H1 (cell line): Measurements from ENCODE around the gene THRB. TPM values are rescaled to one million over a fixed set of nuclear protein-coding genes. Genes with fewer than 3 reads are reported as not detected.

ENCODE experiments used
- CTCF ChIA-PET: fragments of 300-600 bp; sonication (Branson Sonifier 250); formaldehyde crosslinking; loops from one replicate; lab custom pipeline; 2021; ENCODE audit not compliant: partially characterized antibody; lab: Charles Lee
- POLR2A ChIA-PET: fragments of 300-600 bp; sonication (Branson Sonifier 250); formaldehyde crosslinking; loops from one replicate; lab custom pipeline; 2021; ENCODE audit warnings: inconsistent platforms; ENCODE audit not compliant: partially characterized antibody; lab: Charles Lee
- DNase-seq, 2 experiments: peaks; one replicate each; pipeline versions ENCODE4 v3.0.0 to v3.0.0-alpha.2; 2010 to 2022; ENCODE audit warnings: low spot score in 2 of 2, low read depth in 1 of 2, mixed read lengths in 1 of 2
- FAIRE-seq: peaks from 2 replicates; lab custom pipeline; 2011; peaks lifted over from hg19 to GRCh38; lab: Jason Lieb, UNC
- H2AFZ ChIP-seq: 2 replicates; pipeline ENCODE4 v1.8.1; 2012; ENCODE audit warnings: low read length, inconsistent platforms
- H2AK5ac ChIP-seq: 2 replicates; pipeline ENCODE4 v1.6.1; 2013; ENCODE audit warnings: low read depth, low read length
- H2BK120ac ChIP-seq: replicated peaks from 2 replicates; pipeline ENCODE3; 2013; ENCODE audit warnings: low read depth, low read length, inconsistent platforms
- H2BK12ac ChIP-seq: 2 replicates; pipeline ENCODE4 v1.6.1; 2013; ENCODE audit warnings: low read depth, low read length
- H2BK15ac ChIP-seq: 2 replicates; pipeline ENCODE4 v1.6.1; 2013; ENCODE audit warnings: low read length
- H2BK20ac ChIP-seq: 2 replicates; pipeline ENCODE4 v1.6.1; 2013; ENCODE audit warnings: low read length
- H2BK5ac ChIP-seq: 2 replicates; pipeline ENCODE4 v1.6.1; 2013; ENCODE audit warnings: low read depth, low read length
- H3K14ac ChIP-seq: 2 replicates; pipeline ENCODE4 v1.6.1; 2013; ENCODE audit warnings: inconsistent platforms; ENCODE audit not compliant: insufficient read length
- H3K18ac ChIP-seq: 2 replicates; pipeline ENCODE4 v1.6.1; 2013; ENCODE audit warnings: low read length; ENCODE audit errors: extremely low read depth
- H3K23ac ChIP-seq: 2 replicates; pipeline ENCODE4 v1.6.1; 2013; ENCODE audit warnings: inconsistent platforms; ENCODE audit not compliant: insufficient read length
- H3K23me2 ChIP-seq: 2 replicates; pipeline ENCODE4 v1.6.1; 2013; ENCODE audit warnings: low read depth, low read length
- H3K27ac ChIP-seq: 2 replicates; pipeline ENCODE4 v1.6.1; 2011; ENCODE audit warnings: low read depth, low read length, inconsistent platforms
- H3K27me3 ChIP-seq, 4 experiments: replicated peaks in 1 of 4; 1 replicate in 1 of 4; 2 replicates in 3 of 4; pipeline versions ENCODE4 v1.6.1 to v1.8.1; 2011 to 2013; ENCODE audit warnings: low read length in 3 of 4, mild to moderate bottlenecking in 3 of 4, inconsistent platforms in 2 of 4, mixed read lengths in 2 of 4, moderate library complexity in 1 of 4; ENCODE audit not compliant: control insufficient read depth in 3 of 4, insufficient read depth in 3 of 4; ENCODE audit errors: extremely low read depth in 1 of 4
- H3K36me3 ChIP-seq, 4 experiments: 2 replicates each; pipeline versions ENCODE4 v1.6.1 to v1.8.1; 2011 to 2013; ENCODE audit warnings: mild to moderate bottlenecking in 4 of 4, low read length in 3 of 4, moderate library complexity in 2 of 4, control low read depth in 1 of 4, inconsistent platforms in 1 of 4; ENCODE audit not compliant: insufficient read depth in 4 of 4, control insufficient read depth in 2 of 4
- H3K4ac ChIP-seq: replicated peaks from 2 replicates; pipeline ENCODE3; 2013; ENCODE audit warnings: low read length, low read depth, mixed read lengths, inconsistent platforms; ENCODE audit not compliant: insufficient read length
- H3K4me1 ChIP-seq, 4 experiments: replicated peaks in 1 of 4; 1 replicate in 1 of 4; 2 replicates in 3 of 4; pipeline versions ENCODE4 v1.6.1 to v1.8.1; 2011 to 2013; ENCODE audit warnings: low read length in 3 of 4, inconsistent platforms in 2 of 4, mixed read lengths in 1 of 4; ENCODE audit not compliant: insufficient read depth in 4 of 4, control insufficient read depth in 3 of 4
- H3K4me2 ChIP-seq, 2 experiments: 2 replicates each; pipeline versions ENCODE4 v1.6.1 to v1.8.1; 2011 to 2013; ENCODE audit warnings: low read depth in 2 of 2, low read length in 2 of 2, control low read depth in 1 of 2, inconsistent platforms in 1 of 2, mild to moderate bottlenecking in 1 of 2; ENCODE audit not compliant: insufficient read depth in 1 of 2
- H3K4me3 ChIP-seq, 4 experiments: fragments of 200-600, 300-600 bp in 1 of 4; sonication (generic), shearing (Covaris generic), sonication (Bioruptor Twin) in 1 of 4; 2 replicates each; pipeline versions ENCODE4 v1.5.1 to v1.8.1; 2011 to 2016; ENCODE audit warnings: low read length in 4 of 4, low read depth in 3 of 4, control low read depth in 2 of 4, inconsistent platforms in 2 of 4, mild to moderate bottlenecking in 2 of 4, mixed read lengths in 1 of 4, moderate library complexity in 1 of 4; ENCODE audit not compliant: insufficient read depth in 2 of 4; ENCODE audit errors: extremely low read depth in 1 of 4
- H3K56ac ChIP-seq: replicated peaks from 2 replicates; pipeline ENCODE3; 2013; ENCODE audit warnings: low read depth, mild to moderate bottlenecking, mixed read lengths, low read length, inconsistent platforms; ENCODE audit not compliant: insufficient read length
- H3K79me1 ChIP-seq: 2 replicates; pipeline ENCODE4 v1.6.1; 2013; ENCODE audit warnings: low read depth, low read length, control low read depth
- H3K79me2 ChIP-seq, 2 experiments: 2 replicates each; pipeline versions ENCODE4 v1.6.1 to v1.8.1; 2012 to 2013; ENCODE audit warnings: low read length in 2 of 2, mild to moderate bottlenecking in 2 of 2, inconsistent platforms in 1 of 2; ENCODE audit not compliant: insufficient read depth in 2 of 2, control insufficient read depth in 1 of 2
- H3K9ac ChIP-seq, 4 experiments: replicated peaks in 1 of 4; 1 replicate in 1 of 4; 2 replicates in 3 of 4; pipeline versions ENCODE4 v1.6.1 to v1.8.1; 2011 to 2013; ENCODE audit warnings: low read depth in 3 of 4, low read length in 3 of 4, control low read depth in 2 of 4, mild to moderate bottlenecking in 2 of 4, moderate library complexity in 2 of 4, inconsistent platforms in 1 of 4; ENCODE audit errors: extremely low read depth in 1 of 4
- H3K9me3 ChIP-seq, 2 experiments: 2 replicates each; pipeline versions ENCODE4 v1.6.1 to v1.8.1; 2012 to 2013; ENCODE audit warnings: mild to moderate bottlenecking in 2 of 2, moderate library complexity in 2 of 2, control low read depth in 1 of 2, inconsistent platforms in 1 of 2, low read depth in 1 of 2, low read length in 1 of 2, mixed read lengths in 1 of 2; ENCODE audit not compliant: insufficient read depth in 2 of 2
- H4K20me1 ChIP-seq, 2 experiments: replicated peaks in 1 of 2; 2 replicates each; pipeline versions ENCODE3 to v1.8.1; 2011 to 2013; ENCODE audit warnings: inconsistent platforms in 2 of 2, low read length in 2 of 2, mild to moderate bottlenecking in 1 of 2; ENCODE audit not compliant: insufficient read depth in 2 of 2, control insufficient read depth in 1 of 2
- H4K5ac ChIP-seq: 2 replicates; pipeline ENCODE4 v1.6.1; 2013; ENCODE audit warnings: low read length, low read depth, mixed read lengths, inconsistent platforms; ENCODE audit not compliant: insufficient read length
- H4K8ac ChIP-seq: 2 replicates; pipeline ENCODE4 v1.8.0; 2013; ENCODE audit warnings: mild to moderate bottlenecking, moderate library complexity, low read length, inconsistent platforms; ENCODE audit not compliant: insufficient read depth; ENCODE audit errors: extremely low read depth
- H4K91ac ChIP-seq: replicated peaks from 2 replicates; pipeline ENCODE3; 2013; ENCODE audit warnings: low read length, mixed read lengths, inconsistent platforms; ENCODE audit not compliant: insufficient read length
- CBX5 ChIP-seq: fragments of 300-800, 300-1000 bp; sonication (generic); IDR thresholded peaks from 2 replicates; pipeline ENCODE4 v1.7.1; 2016; ENCODE audit warnings: antibody characterized with exemption, low read length, low read depth
- EP300 ChIP-seq, 2 experiments: IDR thresholded peaks; 1 replicate in 1 of 2; 2 replicates in 1 of 2; pipeline ENCODE4 v1.6.1; 2011 to 2012; ENCODE audit warnings: low read depth in 2 of 2, low read length in 2 of 2, mild to moderate bottlenecking in 2 of 2, borderline replicate concordance in 1 of 2, inconsistent platforms in 1 of 2, moderate library complexity in 1 of 2
- HDAC2 ChIP-seq, 2 experiments: fragments of 300-600 bp in 1 of 2; sonication (generic) in 1 of 2; IDR thresholded peaks; 2 replicates each; pipeline ENCODE4 v1.6.1; 2011 to 2012; ENCODE audit warnings: low read depth in 2 of 2, low read length in 2 of 2, mild to moderate bottlenecking in 2 of 2, moderate library complexity in 2 of 2, borderline replicate concordance in 1 of 2, inconsistent platforms in 1 of 2
- JUND ChIP-seq: IDR thresholded peaks from 2 replicates; pipeline ENCODE4 v1.6.1; 2011; ENCODE audit warnings: mild to moderate bottlenecking, improper control_type of control experiment, low read length
- KDM4A ChIP-seq: IDR thresholded peaks from one replicate; pipeline ENCODE4 v1.7.1; 2012; ENCODE audit warnings: low read depth, mild to moderate bottlenecking, moderate library complexity, low read length, inconsistent platforms; ENCODE audit not compliant: severe bottlenecking
- SIX5 ChIP-seq: IDR thresholded peaks from 2 replicates; pipeline ENCODE4 v1.6.1; 2011; ENCODE audit warnings: mild to moderate bottlenecking, low read depth, low read length
- WGBS, 2 experiments: shearing (Covaris generic) in 1 of 2; methylation state at CpG; one replicate each; pipeline versions ENCODE4 v1.1.6 to v1.1.7; 2013 to 2015; ENCODE audit warnings: low lambda C conversion rate in 2 of 2, mixed read lengths in 2 of 2, inconsistent platforms in 1 of 2, low coverage in 1 of 2, missing lambda C conversion rate in 1 of 2; ENCODE audit not compliant: insufficient replicate concordance in 2 of 2, insufficient coverage in 1 of 2, insufficient read length in 1 of 2; ENCODE audit errors: extremely low coverage in 1 of 2, missing lambda C conversion rate in 1 of 2; 5-methylcytosine and 5-hydroxymethylcytosine counted together
- polyA plus RNA-seq, 7 experiments: library from polyadenylated mRNA; depleted of rRNA in 3 of 7; stranded (reverse) in 5 of 7; unstranded in 2 of 7; fragments of >200 nt in 5 of 7; fragments of 200-250 nt in 2 of 7; gene quantifications; 1 replicate in 5 of 7; 2 replicates in 1 of 7; 4 replicates in 1 of 7; pipeline versions ENCODE4 v1.2.1 to v1.2.3, GENCODE V29; 2011 to 2013; ENCODE audit warnings: missing spikeins in 2 of 7, mixed read lengths in 2 of 7
- total RNA-seq: library from RNA; stranded (reverse); fragmentation: NEBNext Ultra II Directional; extraction: Animal tissue kit (Norgen Biotek cat#: 25700); gene quantifications from 2 replicates; pipeline ENCODE4 v1.2.1, GENCODE V29; 2021

THRB gene
- total and polyA plus RNA-seq, 2 of the 8 experiments (the other 6 are each of a cell fraction or from before 2014, with no cell fraction given), result 0.98 to 3.9 TPM

DNA sequence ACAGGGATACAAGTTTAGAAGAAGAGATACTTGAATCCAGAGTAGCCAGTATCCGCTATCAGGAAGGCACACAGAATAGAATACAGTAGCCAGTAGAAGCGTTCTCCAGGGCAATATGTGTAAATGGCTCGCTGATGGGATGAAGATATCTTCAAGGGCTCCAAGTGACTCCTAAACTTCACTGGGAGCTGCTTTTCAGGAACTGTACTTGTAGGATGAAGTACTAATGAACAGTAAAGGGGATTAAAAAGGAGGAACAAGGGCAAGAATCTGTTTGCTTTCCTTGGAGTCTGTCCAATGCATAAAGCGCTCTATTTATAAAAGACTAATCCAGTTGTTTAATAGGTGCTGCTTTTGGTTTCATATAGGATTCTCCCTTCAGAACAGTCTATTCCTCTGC is 78.4 kb downstream of the THRB start:
- Histone ChIP-seq H2BK5ac (no peak overlapping the region), H3K27ac (no peak overlapping the region), H3K14ac (no peak overlapping the region), H3K23me2 (no peaks in the 10 kb centered on the region), H2BK12ac (no peak overlapping the region), H3K18ac (no peak overlapping the region), H4K5ac (no peak overlapping the region), H2BK15ac (no peak overlapping the region), H4K91ac (no peak overlapping the region), H2AFZ (no peak overlapping the region), H2BK20ac (no peak overlapping the region), H3K4me1 (no peaks in the 10 kb centered on the region; a peak in 1 of 7 replicates), H3K79me1 (no peaks in the 10 kb centered on the region), H3K4ac (no peak overlapping the region), H3K9me3 (no peaks in the 10 kb centered on the region), H3K4me3 (no peak overlapping the region), H3K9ac (no peak overlapping the region), H3K79me2 (no peaks in the 10 kb centered on the region), H2BK120ac (no peak overlapping the region), H3K27me3 (no peaks in the 10 kb centered on the region), H4K20me1 (no peaks in the 10 kb centered on the region), H3K56ac (no peak overlapping the region), H3K4me2 (no peak overlapping the region), H2AK5ac (no peak overlapping the region), H3K23ac (no peak overlapping the region), H3K36me3 (no peaks in the 10 kb centered on the region), H4K8ac (no peak overlapping the region)
- DNase-seq (no peak), FAIRE-seq (no peak)
- ChIA-PET POLR2A (no interaction called here), CTCF (interaction anchor here (0.7 to 1.0 kb wide), 3 partner anchors 9 to 201 kb away, joined by 3 to 4 read pairs (median 3); no protein-coding TSS in a partner anchor)
- WGBS, 2 experiments, result 94% methylated on average over 4 of the region's 4 CpGs; no CpG with 5 or more reads in 1 of the 2 experiments
- no peak for TF ChIP-seq SIX5
- no peak for TF ChIP-seq JUND
- TF ChIP-seq CBX5, result no peak
- no peak for TF ChIP-seq HDAC2 (IDR thresholded peaks at IDR 0.05; ENCODE audit: borderline replicate concordance in 1 of 2, low read depth in 2 of 2, low read length in 2 of 2)
- no peak for TF ChIP-seq KDM4A
- TF ChIP-seq EP300 (IDR thresholded peaks at IDR 0.05; ENCODE audit: borderline replicate concordance in 1 of 2, low read depth in 2 of 2, low read length in 2 of 2), result no peak
